PFSK-1 (cell line): ENCODE measurements around the gene SLC2A10.

ENCODE experiments used
- FOXP2 ChIP-seq: optimal IDR thresholded peaks from 2 replicates; pipeline ENCODE3; 2011; ENCODE audit warnings: borderline replicate concordance, control low read depth, inconsistent platforms; ENCODE audit not compliant: insufficient read depth; ENCODE audit errors: extremely low read length, extremely low read depth
- POLR2AphosphoS5 ChIP-seq: IDR thresholded peaks from 2 replicates; pipeline ENCODE4 v1.6.1; 2012; ENCODE audit warnings: low read depth, mild to moderate bottlenecking, control low read depth, low read length, moderate library complexity
- REST ChIP-seq, 2 experiments: IDR thresholded peaks; 2 replicates each; pipeline versions ENCODE4 v1.6.1 to v1.8.0; 2011 to 2012; ENCODE audit warnings: low read depth in 2 of 2, low read length in 2 of 2, control low read depth in 1 of 2, inconsistent platforms in 1 of 2, mild to moderate bottlenecking in 1 of 2, moderate library complexity in 1 of 2; ENCODE audit not compliant: insufficient read depth in 1 of 2
- SIN3A ChIP-seq: IDR thresholded peaks from 2 replicates; pipeline ENCODE4 v1.6.1; 2012; ENCODE audit warnings: mild to moderate bottlenecking, low read length, moderate library complexity, borderline replicate concordance; ENCODE audit not compliant: insufficient read depth
- TAF1 ChIP-seq: IDR thresholded peaks from 2 replicates; pipeline ENCODE4 v1.6.1; 2012; ENCODE audit warnings: low read length, control low read depth, borderline replicate concordance; ENCODE audit not compliant: insufficient read depth

Gene SLC2A10

GRCh38 chr20:46666306-46666705, 43.1 kb upstream of the SLC2A10 start:
- TF ChIP-seq FOXP2: no peak
- TF ChIP-seq TAF1: no peak
- TF ChIP-seq POLR2AphosphoS5: no peak
- TF ChIP-seq SIN3A: no peak
- TF ChIP-seq REST (IDR thresholded peaks at IDR 0.05; ENCODE audit: insufficient read depth in 1 of 2, low read depth in 2 of 2, low read length in 2 of 2): no peak

- TF ChIP-seq REST (IDR thresholded peaks at IDR 0.05; ENCODE audit: insufficient read depth in 1 of 2, low read depth in 2 of 2, low read length in 2 of 2) (no peak), SIN3A (no peak), FOXP2 (no peak), POLR2AphosphoS5 (no peak), TAF1 (no peak)
Observed at GRCh38 chr20:46666818-46667515, 42.5 kb upstream of the SLC2A10 start.

DNA sequence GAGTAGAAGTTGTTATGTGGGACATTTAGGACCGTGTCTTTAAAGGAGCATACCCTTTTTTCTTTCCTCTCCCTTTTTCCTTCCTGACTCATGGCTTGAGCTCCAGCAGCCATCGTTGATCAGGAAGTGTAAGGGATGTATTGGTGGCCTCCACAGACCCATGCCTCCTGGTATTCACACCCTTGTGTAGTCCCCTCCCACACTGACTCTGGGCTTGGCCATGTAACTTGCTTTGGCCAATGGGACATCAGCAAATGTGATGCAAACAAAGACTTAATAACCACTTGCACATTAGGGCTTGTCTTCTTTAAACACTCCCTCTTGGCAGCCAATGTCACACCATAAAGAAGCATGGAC, 39.2 kb upstream of the SLC2A10 start:
- TF ChIP-seq SIN3A: no peak

DNA sequence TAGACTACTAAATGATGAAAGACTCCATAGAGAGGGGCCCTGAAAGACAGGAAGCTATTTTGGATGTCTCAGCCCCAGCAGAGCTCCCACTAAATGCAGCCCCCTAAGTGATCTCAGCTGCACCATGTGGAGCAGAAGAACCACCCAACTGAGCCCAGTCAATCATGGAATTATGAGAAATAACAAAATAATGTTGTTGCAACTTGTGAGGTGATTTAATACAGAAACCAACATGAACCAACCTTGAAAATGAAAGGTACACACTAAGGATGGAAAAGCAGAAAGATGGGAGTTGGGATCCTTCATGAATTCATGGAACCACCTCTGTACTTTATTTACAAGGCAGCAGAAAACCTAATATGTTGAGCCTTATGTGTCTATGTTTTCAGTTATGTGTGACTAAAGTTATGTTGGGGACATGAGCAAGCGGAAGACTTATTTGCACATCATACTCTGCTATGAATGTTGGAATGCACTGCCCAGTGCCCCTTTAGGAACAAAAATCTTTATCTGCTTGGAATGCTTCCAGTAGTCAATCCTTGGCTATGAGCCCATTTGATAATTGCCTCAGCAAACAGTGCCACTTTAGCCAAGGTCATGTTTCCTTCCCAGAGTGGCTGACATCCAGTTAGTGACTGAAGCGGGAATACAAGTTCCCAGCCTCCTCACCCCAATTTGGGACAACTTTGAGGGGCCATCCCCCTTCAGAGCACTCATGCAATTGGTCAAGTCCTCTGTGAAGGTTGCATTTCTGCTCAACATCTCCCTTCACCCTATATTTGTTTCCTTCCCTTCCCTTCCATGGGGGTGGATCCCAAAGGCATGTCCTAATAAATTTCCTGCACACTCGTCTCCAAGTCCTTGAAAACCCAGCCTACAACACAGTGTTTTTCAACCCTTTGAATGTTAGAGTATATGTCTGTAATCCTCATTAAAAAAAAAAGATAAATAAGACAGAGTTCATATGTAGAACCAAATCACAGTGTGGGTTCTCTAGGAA, 38.6 kb upstream of the SLC2A10 start:
- no peak for TF ChIP-seq SIN3A
- no peak for TF ChIP-seq TAF1
- no peak for TF ChIP-seq FOXP2
- no peak for TF ChIP-seq POLR2AphosphoS5

DNA sequence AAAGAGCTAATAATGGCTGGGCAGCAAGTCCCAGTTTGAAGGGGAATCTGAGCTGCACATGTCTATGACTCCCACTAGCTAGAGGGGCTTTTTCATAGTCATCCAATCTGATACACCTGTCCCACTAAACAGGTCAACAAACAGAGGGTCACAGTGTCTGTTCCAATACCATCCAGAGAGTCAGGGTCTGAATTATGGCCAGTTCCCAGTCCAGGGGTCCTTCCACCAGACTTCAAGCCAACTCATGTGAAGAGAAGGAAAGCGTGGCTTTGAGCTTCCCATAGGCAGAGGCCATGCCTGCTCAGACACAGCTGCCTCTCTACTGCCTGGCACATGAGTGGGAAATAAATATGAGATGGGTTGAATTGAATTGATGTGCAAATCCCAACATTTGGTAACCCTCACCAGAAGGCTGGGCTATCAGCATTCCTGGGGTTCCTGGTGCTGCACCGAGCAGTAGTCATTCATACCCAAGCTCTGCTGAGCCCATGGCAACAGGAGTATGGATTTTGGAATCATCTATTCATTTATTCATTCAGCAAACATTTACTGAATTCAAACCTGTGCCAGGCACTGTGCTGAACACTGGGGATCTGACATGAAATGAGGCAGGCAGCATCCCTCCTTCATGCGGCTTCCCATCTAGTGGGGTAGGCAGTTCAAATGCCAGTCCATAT, 37.4 kb upstream of the SLC2A10 start:
- TF ChIP-seq FOXP2: no peak
- TF ChIP-seq TAF1: no peak
- no peak for TF ChIP-seq POLR2AphosphoS5

DNA sequence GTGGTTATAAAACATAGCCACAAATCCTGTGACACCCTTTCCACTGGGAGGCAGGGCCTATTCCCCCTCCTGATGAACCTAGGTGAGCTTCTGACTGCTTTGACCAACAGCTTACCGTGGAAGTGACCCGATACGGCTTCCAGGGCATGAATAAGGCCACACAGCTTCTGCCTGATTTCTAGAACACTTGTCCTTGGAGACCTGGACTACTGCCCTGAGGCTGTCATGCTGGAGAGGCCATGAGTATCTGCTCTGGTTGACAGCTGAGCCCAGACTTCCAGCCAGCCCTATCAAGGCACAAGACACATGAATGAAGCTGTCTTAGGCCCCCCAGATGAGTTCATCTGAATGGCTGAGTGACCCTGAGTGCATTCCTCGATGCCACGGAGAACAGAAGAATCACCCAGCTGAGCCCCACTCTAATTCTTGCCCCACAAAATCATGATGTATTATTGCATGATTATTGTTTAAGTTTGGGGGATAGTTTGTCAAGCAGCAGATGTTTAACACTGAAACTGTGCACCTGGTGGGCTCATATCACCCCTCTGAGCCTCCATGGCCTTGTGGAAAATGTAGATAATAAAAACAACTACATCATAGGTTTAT, 36.8 kb upstream of the SLC2A10 start:
- no peak for TF ChIP-seq SIN3A
- no peak for TF ChIP-seq FOXP2
- TF ChIP-seq POLR2AphosphoS5: no peak
- no peak for TF ChIP-seq TAF1
- TF ChIP-seq REST (IDR thresholded peaks at IDR 0.05; ENCODE audit: insufficient read depth in 1 of 2, low read depth in 2 of 2, low read length in 2 of 2): no peak
